Keratinocyte (primary cell): ENCODE data around the gene MINDY4. TPM values are rescaled to one million over a fixed set of nuclear protein-coding genes. Genes with fewer than 3 reads are reported as not detected.
A peak's percentile ranks its signal among the peaks of the same experiment; 100 is the strongest.

Experiments
- DNase-seq: peaks from one replicate; pipeline ENCODE4 v3.0.0-alpha.2; 2011; ENCODE audit warnings: low read depth, missing footprints, low spot score
- FAIRE-seq: peaks from 2 replicates; lab custom pipeline; 2011; peaks lifted over from hg19 to GRCh38; lab: Jason Lieb, UNC
- H2AFZ ChIP-seq: 2 replicates; pipeline ENCODE4 v1.6.0; 2012; ENCODE audit warnings: low read length, control low read depth, inconsistent platforms; ENCODE audit not compliant: control insufficient read depth
- H3K27ac ChIP-seq: 2 replicates; pipeline ENCODE4 v1.5.1; 2011; ENCODE audit warnings: low read length; ENCODE audit not compliant: control insufficient read depth, insufficient read depth
- H3K27me3 ChIP-seq: 3 replicates; pipeline ENCODE4 v1.6.0; 2011; ENCODE audit warnings: low read length; ENCODE audit not compliant: control insufficient read depth, insufficient read depth; ENCODE audit errors: extremely low read depth
- H3K36me3 ChIP-seq, 2 experiments: 2 replicates in 1 of 2; 3 replicates in 1 of 2; pipeline ENCODE4 v1.5.1; 2011; ENCODE audit warnings: low read length in 2 of 2, mild to moderate bottlenecking in 1 of 2; ENCODE audit not compliant: control insufficient read depth in 2 of 2, insufficient read depth in 2 of 2; ENCODE audit errors: extremely low read depth in 1 of 2
- H3K4me1 ChIP-seq: 3 replicates; pipeline ENCODE4 v1.5.1; 2011; ENCODE audit warnings: low read length; ENCODE audit not compliant: control insufficient read depth, insufficient read depth; ENCODE audit errors: extremely low read depth
- H3K4me2 ChIP-seq: 3 replicates; pipeline ENCODE4 v1.6.0; 2011; ENCODE audit warnings: low read depth, low read length; ENCODE audit not compliant: control insufficient read depth, insufficient read depth; ENCODE audit errors: extremely low read depth
- H3K4me3 ChIP-seq, 3 experiments: fragments of 200-600 bp in 1 of 3; sonication (generic) in 1 of 3; 2 replicates in 2 of 3; 3 replicates in 1 of 3; pipeline ENCODE4 v1.5.1; 2011 to 2016; ENCODE audit warnings: low read length in 3 of 3, mild to moderate bottlenecking in 3 of 3, control low read depth in 2 of 3, inconsistent platforms in 1 of 3, low read depth in 1 of 3, mixed read lengths in 1 of 3, mixed run types in 1 of 3, moderate library complexity in 1 of 3; ENCODE audit not compliant: control insufficient read depth in 2 of 3, insufficient read depth in 2 of 3; ENCODE audit errors: extremely low read depth in 1 of 3
- H3K79me2 ChIP-seq: 2 replicates; pipeline ENCODE4 v1.6.0; 2012; ENCODE audit warnings: low read length; ENCODE audit not compliant: control insufficient read depth, insufficient read depth
- H3K9ac ChIP-seq: 3 replicates; pipeline ENCODE4 v1.6.0; 2011; ENCODE audit warnings: low read length; ENCODE audit not compliant: control insufficient read depth, insufficient read depth; ENCODE audit errors: extremely low read depth
- H3K9me1 ChIP-seq: 3 replicates; pipeline ENCODE4 v1.6.0; 2011; ENCODE audit warnings: low read length; ENCODE audit not compliant: control insufficient read depth, insufficient read depth; ENCODE audit errors: extremely low read depth
- H3K9me3 ChIP-seq: 2 replicates; pipeline ENCODE4 v1.5.1; 2012; ENCODE audit warnings: low read depth, low read length; ENCODE audit not compliant: control insufficient read depth
- H4K20me1 ChIP-seq: 3 replicates; pipeline ENCODE4 v1.6.0; 2011; ENCODE audit warnings: low read length; ENCODE audit not compliant: control insufficient read depth, insufficient read depth; ENCODE audit errors: extremely low read depth
- CTCF ChIP-seq, 3 experiments: IDR thresholded peaks in 1 of 3; conservative IDR thresholded peaks in 1 of 3; optimal IDR thresholded peaks in 1 of 3; 2 replicates in 2 of 3; 3 replicates in 1 of 3; pipeline versions ENCODE3 to v1.5.1; 2011; ENCODE audit warnings: low read length in 3 of 3, mild to moderate bottlenecking in 3 of 3, moderate library complexity in 2 of 3, control low read depth in 1 of 3, inconsistent platforms in 1 of 3; ENCODE audit not compliant: insufficient read depth in 2 of 3; ENCODE audit errors: extremely low read depth in 1 of 3
- EZH2 ChIP-seq: IDR thresholded peaks from one replicate; pipeline ENCODE4 v1.6.1; 2012; ENCODE audit warnings: inconsistent platforms, mild to moderate bottlenecking, low read length, moderate library complexity
- dilution Hi-C: fragments of 300-500 bp; cut with MboI; formaldehyde crosslinking; loops from one replicate; pipeline ENCODE4 v1.7.0; 2020; ENCODE audit warnings: low sequenced_read_pairs; ENCODE audit not compliant: extremely low pct_ligation_motif_present
- polyA plus RNA-seq, 5 experiments: library from polyadenylated mRNA; depleted of rRNA in 3 of 5; stranded (reverse) in 3 of 5; stranded (forward) in 1 of 5; unstranded in 1 of 5; fragments of >200 nt; gene quantifications; 1 replicate in 1 of 5; 2 replicates in 3 of 5; 3 replicates in 1 of 5; pipeline versions ENCODE4 v1.2.1 to v1.2.3, GENCODE V29; 2011 to 2012; ENCODE audit warnings: missing spikeins in 2 of 5, low read depth in 1 of 5, low replicate concordance in 1 of 5

The MINDY4 gene
- polyA plus RNA-seq, 1 donor (not counting 4 experiments of a cell fraction or from before 2014, with no cell fraction given): 1.5 TPM

GRCh38 chr7:30913821-30914515 lies 142.8 kb downstream of the MINDY4 start:
- H3K4me2 ChIP-seq: peak overlapping the region; percentile 10
- H3K27me3 ChIP-seq: no peaks in the 10 kb centered on the region
- dilution Hi-C loops: no loop called here
- DNase-seq (no peak), FAIRE-seq (no peak)
- TF ChIP-seq CTCF (optimal IDR thresholded peaks at IDR 0.05 in 1 of 3, IDR thresholded peaks at IDR 0.05 in 1 of 3, conservative IDR thresholded peaks at IDR 0.05 in 1 of 3; ENCODE audit: extremely low read depth in 1 of 3, insufficient read depth in 2 of 3, low read length in 3 of 3) (no peak), EZH2 (no peak)
- no peaks in the 10 kb centered on the region for H3K79me2 ChIP-seq
- H3K27ac ChIP-seq: no peak overlapping the region
- no peak overlapping the region for H3K9ac ChIP-seq
- H3K9me3 ChIP-seq: no peaks in the 10 kb centered on the region
- H4K20me1 ChIP-seq: no peaks in the 10 kb centered on the region
- no peaks in the 10 kb centered on the region for H3K9me1 ChIP-seq
- peaks cover 10% of the 10 kb centered on the region for H3K4me1 ChIP-seq
- H3K36me3 ChIP-seq: no peaks in the 10 kb centered on the region
- no peak overlapping the region for H3K4me3 ChIP-seq
- no peak overlapping the region for H2AFZ ChIP-seq

GRCh38 chr7:30914596-30914995 lies 143.4 kb downstream of the MINDY4 start:
- Histone ChIP-seq H3K9ac (no peak overlapping the region), H3K4me2 (peak overlapping the region; percentile 10)
- FAIRE-seq: no peak

More at GRCh38 chr7:30914596-30914995, 143.4 kb downstream of the MINDY4 start:
- Histone ChIP-seq H2AFZ (no peak overlapping the region), H3K9me1 (no peaks in the 10 kb centered on the region), H3K36me3 (no peaks in the 10 kb centered on the region), H3K79me2 (no peaks in the 10 kb centered on the region), H3K9me3 (no peaks in the 10 kb centered on the region), H3K4me1 (peaks cover 10% of the 10 kb centered on the region), H3K27me3 (no peaks in the 10 kb centered on the region), H4K20me1 (no peaks in the 10 kb centered on the region), H3K27ac (no peak overlapping the region), H3K4me3 (no peak overlapping the region)
- dilution Hi-C loops: no loop called here
- DNase-seq: no peak
- TF ChIP-seq EZH2 (no peak), CTCF (optimal IDR thresholded peaks at IDR 0.05 in 1 of 3, IDR thresholded peaks at IDR 0.05 in 1 of 3, conservative IDR thresholded peaks at IDR 0.05 in 1 of 3; ENCODE audit: extremely low read depth in 1 of 3, insufficient read depth in 2 of 3, low read length in 3 of 3) (no peak)
